GM20431 (cell line): Measurements from ENCODE around the gene APBA1.
"Not testable (repeated sequence)": the region's sequence is repeated elsewhere in the genome, so short reads cannot be mapped to it uniquely, and the experiment has no call there.

Source experiments
- in situ Hi-C: fragments of 300-500 bp; cut with MseI, MboI; formaldehyde crosslinking; loops from one replicate; pipeline ENCODE4 v1.15.0; 2020; ENCODE audit warnings: low sequenced_read_pairs; ENCODE audit not compliant: unreplicated experiment

APBA1 gene

DNA sequence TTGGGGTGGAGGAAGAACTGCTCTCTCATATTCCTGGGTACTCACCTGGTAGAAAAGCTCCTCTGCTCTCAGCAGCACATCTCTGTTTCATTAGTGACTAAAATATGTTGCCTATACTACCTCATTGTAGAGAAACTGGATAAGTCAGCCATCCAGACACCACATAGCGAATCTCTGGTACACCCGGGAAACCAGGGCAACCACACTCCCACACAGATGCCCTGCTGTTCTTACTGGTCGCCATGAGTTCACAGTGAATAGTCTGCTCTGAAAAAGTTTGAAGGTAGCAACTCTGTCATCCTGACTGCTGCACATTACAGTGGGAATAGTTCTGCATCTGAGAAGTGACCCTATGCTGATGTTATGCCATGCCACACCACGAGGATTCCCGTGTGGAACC is 212.2 kb downstream of the APBA1 start:
- in situ Hi-C loops: no loop called here

- in situ Hi-C loops: no loop called here
Measured at GRCh38 chr9:69458176-69458575, 214.0 kb downstream of the APBA1 start.

GRCh38 chr9:69456201-69456600 is 216.0 kb downstream of the APBA1 start:
- in situ Hi-C loops: no loop called here

GRCh38 chr9:69455311-69455710 is 216.9 kb downstream of the APBA1 start:
- in situ Hi-C loops: no loop called here

GRCh38 chr9:69454321-69454720 is 217.8 kb downstream of the APBA1 start:
- in situ Hi-C loops: no loop called here

GRCh38 chr9:69453746-69454145 is 218.4 kb downstream of the APBA1 start:
- in situ Hi-C loops: no loop called here

DNA sequence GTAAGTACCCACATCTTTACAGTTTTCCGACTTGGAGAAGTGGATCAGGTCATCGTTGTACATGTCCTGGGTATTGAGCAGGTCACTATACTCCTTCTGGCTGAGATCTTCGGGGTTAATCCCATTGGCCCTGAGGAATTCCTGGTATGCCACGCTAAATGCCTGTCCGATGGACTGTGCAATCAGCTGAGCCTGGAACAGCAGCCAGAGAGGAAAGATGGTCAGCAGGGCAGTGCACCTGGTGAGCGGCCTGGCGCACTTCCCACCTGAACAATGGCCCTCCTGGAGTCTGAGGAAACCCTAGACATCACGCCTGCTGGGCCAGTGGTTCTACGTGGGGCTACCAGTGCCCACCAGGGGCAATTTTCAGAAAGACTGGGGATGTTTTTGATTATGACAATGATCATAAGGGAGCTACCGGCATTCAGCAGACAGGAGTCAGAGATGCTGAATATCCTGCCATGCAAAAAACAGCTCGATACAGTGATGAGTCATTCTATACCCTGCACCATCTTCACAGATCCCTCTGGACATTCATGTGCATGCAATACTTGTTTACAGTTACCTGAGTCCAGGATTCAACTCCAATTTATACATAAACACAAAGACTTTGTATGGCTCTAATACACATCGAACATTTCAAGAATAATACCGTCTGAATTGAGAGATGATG is 219.9 kb downstream of the APBA1 start:
- in situ Hi-C loops: no loop called here

DNA sequence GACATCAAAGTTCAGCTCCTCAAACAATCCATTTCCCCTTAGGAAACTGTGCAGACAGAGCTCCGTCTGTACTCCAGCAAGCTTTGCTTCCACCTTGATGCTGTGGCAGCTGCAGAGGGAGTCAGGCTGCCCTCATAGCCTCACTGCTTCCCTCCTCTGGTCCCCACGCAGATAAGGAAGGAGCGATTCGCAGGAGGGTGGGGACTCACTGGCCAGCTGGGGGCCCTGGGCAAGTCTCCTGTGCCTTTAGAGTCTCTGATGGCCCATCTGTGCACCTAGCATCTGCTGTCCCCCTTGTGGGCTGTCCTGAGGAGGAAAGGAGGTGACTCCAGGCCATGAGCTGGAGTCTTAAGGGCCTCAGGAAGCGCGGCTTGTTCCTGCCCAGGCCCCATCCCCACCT is 225.7 kb downstream of the APBA1 start:
- in situ Hi-C loops: no loop called here

DNA sequence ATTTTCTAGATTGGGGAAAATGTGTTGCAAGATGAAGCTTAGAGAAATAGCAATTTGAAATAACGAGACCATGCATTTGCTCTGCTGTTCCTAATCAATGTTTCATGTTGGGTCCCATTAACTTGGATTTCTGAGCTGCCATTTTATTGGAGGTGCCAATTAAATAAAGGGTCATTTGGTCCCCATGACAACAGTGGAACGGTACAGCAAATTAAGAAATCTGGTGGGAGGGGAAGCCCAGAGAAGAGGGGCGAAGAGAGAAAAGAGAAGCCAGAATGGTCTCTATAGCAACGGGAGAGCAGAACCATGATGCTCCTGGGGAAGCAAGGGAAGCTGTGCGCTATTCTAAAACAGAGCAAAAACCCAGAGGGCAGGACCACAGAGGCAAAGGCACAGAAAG is 226.9 kb downstream of the APBA1 start:
- in situ Hi-C loops: no loop called here

- in situ Hi-C loops: no loop called here
Measured at GRCh38 chr9:69444791-69445190, 227.4 kb downstream of the APBA1 start.

GRCh38 chr9:69444021-69444420 is 228.2 kb downstream of the APBA1 start:
- in situ Hi-C loops: no loop called here

- in situ Hi-C loops: no loop called here
Measured at GRCh38 chr9:69443178-69443577, 229.0 kb downstream of the APBA1 start.

DNA sequence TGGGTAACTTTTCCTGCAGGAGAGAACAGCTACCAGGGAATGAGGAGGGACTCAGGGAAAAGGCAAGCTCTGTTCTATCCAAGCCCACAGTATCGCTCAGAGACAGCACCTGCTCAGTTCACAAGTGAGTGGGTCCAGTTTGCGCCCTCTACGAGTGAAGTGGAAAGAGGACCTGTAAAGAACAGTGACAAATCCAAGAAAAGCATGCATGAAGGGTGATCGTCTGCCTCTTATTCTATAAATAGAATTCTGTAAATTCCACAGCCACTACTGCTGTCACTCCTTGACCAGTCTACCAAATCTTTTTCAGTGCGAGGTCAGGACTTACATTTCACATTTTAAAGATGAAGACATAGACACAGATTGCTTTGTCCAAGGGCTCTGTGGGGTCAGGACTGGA is 229.7 kb downstream of the APBA1 start:
- in situ Hi-C loops: no loop called here

DNA sequence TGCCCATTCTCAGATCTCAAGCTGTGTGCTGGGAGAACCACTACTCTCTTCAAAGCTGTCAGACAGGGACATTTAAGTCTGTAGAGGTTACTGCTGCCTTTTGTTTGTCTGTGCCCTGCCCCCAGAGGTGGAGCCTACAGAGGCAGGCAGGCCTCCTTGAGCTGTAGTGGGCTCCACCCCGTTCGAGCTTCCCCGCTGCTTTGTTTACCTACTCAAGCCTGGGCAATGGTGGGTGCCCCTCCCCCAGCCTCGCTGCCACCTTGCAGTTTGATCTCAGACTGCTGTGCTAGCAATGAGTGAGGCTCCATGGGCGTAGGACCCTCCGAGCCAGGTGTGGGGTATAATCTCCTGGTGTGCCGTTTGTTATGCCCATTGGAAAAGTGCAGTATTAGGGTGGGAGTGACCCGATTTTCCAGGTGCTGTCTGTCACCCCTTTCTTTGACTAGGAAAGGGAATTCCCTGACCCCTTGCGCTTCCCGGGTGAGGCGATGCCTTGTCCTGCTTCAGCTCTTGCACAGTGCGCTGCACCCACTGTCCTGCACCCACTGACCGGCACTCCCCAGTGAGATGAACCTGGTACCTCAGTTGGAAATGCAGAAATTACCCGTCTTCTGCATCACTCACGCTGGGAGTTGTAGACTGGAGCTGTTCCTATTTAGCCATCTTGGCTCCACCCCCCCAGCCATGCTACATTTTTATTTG is 231.8 kb downstream of the APBA1 start:
- in situ Hi-C loops: not testable (repeated sequence)

- in situ Hi-C loops: not testable (repeated sequence)
Measured at GRCh38 chr9:69439654-69440053, 232.5 kb downstream of the APBA1 start.

GRCh38 chr9:69433968-69434367 is 238.2 kb downstream of the APBA1 start:
- in situ Hi-C loops: no loop called here

DNA sequence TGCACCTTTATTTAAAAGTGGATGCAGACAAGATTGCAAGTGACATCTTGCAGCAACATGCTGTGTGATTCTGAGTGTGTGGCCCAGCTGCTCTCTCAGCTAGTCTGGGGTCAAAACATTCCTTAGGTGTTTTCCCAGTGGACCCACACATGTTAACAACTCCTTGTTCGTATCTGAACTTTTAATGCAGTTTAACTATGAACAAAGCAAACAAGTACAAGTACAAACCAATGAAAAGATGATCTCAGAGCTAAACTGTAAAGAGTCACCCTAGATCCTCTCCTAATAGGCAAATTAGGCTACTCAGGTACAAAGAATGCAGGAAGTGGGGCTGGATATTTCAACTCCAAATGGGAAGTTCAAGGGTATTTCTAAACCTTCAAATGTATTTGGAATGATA is 238.8 kb downstream of the APBA1 start:
- in situ Hi-C loops: no loop called here

DNA sequence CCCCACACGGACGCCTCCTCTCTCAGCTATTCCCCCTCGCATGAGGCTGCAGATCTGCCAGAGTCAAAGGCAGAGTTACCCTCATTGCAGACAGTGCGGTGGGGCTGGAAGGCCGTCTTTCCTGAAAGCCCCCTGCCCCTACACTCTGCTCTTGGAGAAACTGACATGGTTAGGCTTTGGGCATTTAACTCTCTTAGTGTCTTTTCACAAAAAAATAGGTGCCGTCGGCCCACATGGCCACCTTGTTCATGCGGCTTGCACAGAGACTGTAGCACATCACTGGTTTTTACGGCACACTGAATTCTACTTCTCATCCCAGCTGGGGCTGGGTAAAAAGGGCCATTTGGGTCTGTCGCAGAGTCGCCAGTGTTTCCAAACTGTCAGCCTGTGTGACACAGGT is 239.5 kb downstream of the APBA1 start:
- in situ Hi-C loops: no loop called here

GRCh38 chr9:69431777-69432176 is 240.4 kb downstream of the APBA1 start:
- in situ Hi-C loops: no loop called here

DNA sequence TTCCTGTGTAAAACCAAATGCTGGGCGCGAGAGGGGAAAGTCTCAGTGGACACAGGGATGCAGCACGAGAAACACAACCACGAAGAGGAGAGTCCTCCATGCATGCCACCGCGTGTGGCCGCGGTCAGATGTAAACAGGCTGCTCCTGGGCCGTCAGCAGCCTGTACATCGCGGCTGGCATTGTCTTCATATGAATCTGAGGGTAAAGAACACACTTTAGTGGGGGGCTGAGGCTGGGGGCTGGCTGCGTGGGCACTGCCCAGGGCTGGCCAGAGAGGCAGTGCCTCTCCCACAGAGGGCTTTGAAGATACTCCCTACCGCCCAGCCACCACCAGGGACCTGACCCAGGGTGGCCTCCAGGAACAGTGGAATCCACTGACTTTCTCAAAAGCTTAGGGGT is 241.0 kb downstream of the APBA1 start:
- in situ Hi-C loops: no loop called here

GRCh38 chr9:69430206-69430605 is 242.0 kb downstream of the APBA1 start:
- in situ Hi-C loops: no loop called here

GRCh38 chr9:69429281-69429680 is 242.9 kb downstream of the APBA1 start:
- in situ Hi-C loops: loop anchor here (10.0 kb wide), 1 partner anchor 116 kb away; no protein-coding TSS in a partner anchor
